SJCRH30 (cell line): ENCODE measurements around the gene SEMA6B. TPM values are rescaled to one million over a fixed set of nuclear protein-coding genes. Genes with fewer than 3 reads are reported as not detected.
"Not testable (repeated sequence)": the region's sequence is repeated elsewhere in the genome, so short reads cannot be mapped to it uniquely, and the experiment has no call there.

Experiments used
- DNase-seq, 2 experiments: peaks; one replicate each; pipeline ENCODE4 v3.0.0-alpha.2; 2015 to 2020
- H3K27ac ChIP-seq: fragments of 250-450 bp; sonication (Bioruptor Pico); 2 replicates; pipeline ENCODE4 v1.5.1; 2020; ENCODE audit warnings: mild to moderate bottlenecking, moderate library complexity
- H3K27me3 ChIP-seq: fragments of 250-450 bp; sonication (Bioruptor Pico); 2 replicates; pipeline ENCODE4 v1.5.1; 2020; ENCODE audit warnings: mild to moderate bottlenecking, moderate library complexity
- H3K36me3 ChIP-seq: fragments of 250-450 bp; sonication (Bioruptor Pico); 2 replicates; pipeline ENCODE4 v1.5.1; 2020; ENCODE audit warnings: mild to moderate bottlenecking, moderate library complexity
- H3K4me1 ChIP-seq: fragments of 250-450 bp; sonication (Bioruptor Pico); 2 replicates; pipeline ENCODE4 v1.5.1; 2020; ENCODE audit warnings: mild to moderate bottlenecking, moderate library complexity
- H3K4me3 ChIP-seq: fragments of 250-450 bp; sonication (Bioruptor Pico); 2 replicates; pipeline ENCODE4 v1.5.1; 2020; ENCODE audit warnings: mild to moderate bottlenecking, moderate library complexity
- H3K9me3 ChIP-seq: fragments of 250-450 bp; sonication (Bioruptor Pico); replicated peaks from 2 replicates; pipeline ENCODE4 v1.5.1; 2020; ENCODE audit warnings: mild to moderate bottlenecking, moderate library complexity
- total RNA-seq: library from RNA; depleted of rRNA; stranded (reverse); fragments of >200 nt; shearing (Covaris generic); gene quantifications from 2 replicates; pipeline ENCODE4 v1.2.3, GENCODE V29; 2014

SEMA6B gene
- total RNA-seq, 1 experiment from 2014 or later, result 116 TPM

GRCh38 chr19:4568886-4569285 lies 9.4 kb upstream of the SEMA6B start:
- peaks cover 25% of the 10 kb centered on the region for H3K4me1 ChIP-seq
- no peaks in the 10 kb centered on the region for H3K27me3 ChIP-seq
- no peak overlapping the region for H3K4me3 ChIP-seq
- no peaks in the 10 kb centered on the region for H3K9me3 ChIP-seq
- peaks cover 11% of the 10 kb centered on the region; the same call in 1 of the 2 replicates for H3K36me3 ChIP-seq
- DNase-seq, result no peak
- no peak overlapping the region for H3K27ac ChIP-seq

- Histone ChIP-seq H3K4me3 (no peak overlapping the region), H3K4me1 (peaks cover 25% of the 10 kb centered on the region), H3K36me3 (peaks cover 6% of the 10 kb centered on the region; the same call in 1 of the 2 replicates), H3K27ac (peak overlapping the region; percentile 28; the same call in 1 of the 2 replicates), H3K9me3 (no peaks in the 10 kb centered on the region), H3K27me3 (no peaks in the 10 kb centered on the region)
- DNase-seq, result peak; percentile 77 to 81
Observed at GRCh38 chr19:4567584-4568071, 8.1 kb upstream of the SEMA6B start.

GRCh38 chr19:4566402-4567051 lies 7.0 kb upstream of the SEMA6B start:
- peak overlapping the region; percentile 28 for H3K27ac ChIP-seq
- H3K36me3 ChIP-seq, result peaks cover 6% of the 10 kb centered on the region; the same call in 1 of the 2 replicates
- no peaks in the 10 kb centered on the region for H3K27me3 ChIP-seq
- H3K4me3 ChIP-seq, result no peak overlapping the region
- no peaks in the 10 kb centered on the region for H3K9me3 ChIP-seq
- H3K4me1 ChIP-seq, result peaks cover 25% of the 10 kb centered on the region
- peak; percentile 81 to 85 for DNase-seq

- H3K27ac ChIP-seq, H3K4me3 ChIP-seq, H3K36me3 ChIP-seq, DNase-seq, H3K27me3 ChIP-seq, H3K9me3 ChIP-seq: not testable (repeated sequence)
- H3K4me1 ChIP-seq, result peaks cover 22% of the 10 kb centered on the region
Observed at GRCh38 chr19:4563562-4563961, 4.1 kb upstream of the SEMA6B start.

- H3K36me3 ChIP-seq, result peaks cover 16% of the 10 kb centered on the region
- not testable (repeated sequence) for H3K9me3 ChIP-seq, H3K27ac ChIP-seq, H3K4me3 ChIP-seq, H3K27me3 ChIP-seq, DNase-seq
- H3K4me1 ChIP-seq, result peaks cover 19% of the 10 kb centered on the region
Observed at GRCh38 chr19:4562085-4562484, 2.6 kb upstream of the SEMA6B start.

GRCh38 chr19:4557971-4558941 lies 1.2 kb downstream of the SEMA6B start:
- H3K36me3 ChIP-seq, result peaks cover 46% of the 10 kb centered on the region
- no peak for DNase-seq
- no peak overlapping the region for H3K4me3 ChIP-seq
- no peak overlapping the region for H3K27ac ChIP-seq
- no peaks in the 10 kb centered on the region for H3K4me1 ChIP-seq
- H3K27me3 ChIP-seq, result no peaks in the 10 kb centered on the region
- no peaks in the 10 kb centered on the region for H3K9me3 ChIP-seq

GRCh38 chr19:4557144-4557970 lies 2.1 kb downstream of the SEMA6B start:
- Histone ChIP-seq H3K9me3 (no peaks in the 10 kb centered on the region), H3K36me3 (peaks cover 53% of the 10 kb centered on the region), H3K27me3 (no peaks in the 10 kb centered on the region), H3K27ac (no peak overlapping the region), H3K4me3 (no peak overlapping the region), H3K4me1 (no peaks in the 10 kb centered on the region)
- no peak for DNase-seq

- Histone ChIP-seq H3K4me3 (no peak overlapping the region), H3K36me3 (peaks cover 60% of the 10 kb centered on the region), H3K27ac (no peak overlapping the region), H3K4me1 (no peaks in the 10 kb centered on the region), H3K9me3 (no peaks in the 10 kb centered on the region), H3K27me3 (no peaks in the 10 kb centered on the region)
- DNase-seq, result peak; percentile 65 to 69
Observed at GRCh38 chr19:4556597-4557127, 2.8 kb downstream of the SEMA6B start.

GRCh38 chr19:4555657-4556561 lies 3.6 kb downstream of the SEMA6B start:
- Histone ChIP-seq H3K27me3 (no peaks in the 10 kb centered on the region), H3K9me3 (no peaks in the 10 kb centered on the region), H3K4me1 (no peaks in the 10 kb centered on the region), H3K27ac (no peak overlapping the region), H3K4me3 (no peak overlapping the region), H3K36me3 (peaks cover 65% of the 10 kb centered on the region)
- DNase-seq, result no peak

GRCh38 chr19:4554717-4555116 lies 4.8 kb downstream of the SEMA6B start:
- Histone ChIP-seq H3K4me1 (no peaks in the 10 kb centered on the region), H3K27me3 (no peaks in the 10 kb centered on the region), H3K9me3 (no peaks in the 10 kb centered on the region), H3K4me3 (no peak overlapping the region), H3K27ac (no peak overlapping the region), H3K36me3 (peaks cover 75% of the 10 kb centered on the region)
- no peak for DNase-seq

- Histone ChIP-seq H3K4me3 (no peak overlapping the region), H3K27ac (no peak overlapping the region), H3K36me3 (peaks cover 79% of the 10 kb centered on the region), H3K9me3 (no peaks in the 10 kb centered on the region), H3K4me1 (no peaks in the 10 kb centered on the region), H3K27me3 (no peaks in the 10 kb centered on the region)
- DNase-seq, result no peak
Observed at GRCh38 chr19:4553775-4554174, 5.7 kb downstream of the SEMA6B start.

GRCh38 chr19:4553092-4553695 lies 6.3 kb downstream of the SEMA6B start:
- no peak for DNase-seq
- no peaks in the 10 kb centered on the region for H3K27me3 ChIP-seq
- H3K27ac ChIP-seq, result no peak overlapping the region
- H3K36me3 ChIP-seq, result peaks cover 81% of the 10 kb centered on the region
- H3K4me1 ChIP-seq, result no peaks in the 10 kb centered on the region
- no peak overlapping the region for H3K4me3 ChIP-seq
- H3K9me3 ChIP-seq, result no peaks in the 10 kb centered on the region

GRCh38 chr19:4552525-4552819 lies 7.0 kb downstream of the SEMA6B start:
- Histone ChIP-seq H3K4me3 (no peak overlapping the region), H3K27me3 (no peaks in the 10 kb centered on the region), H3K9me3 (no peaks in the 10 kb centered on the region), H3K27ac (no peak overlapping the region), H3K36me3 (peaks cover 82% of the 10 kb centered on the region), H3K4me1 (no peaks in the 10 kb centered on the region)
- DNase-seq, result no peak
